ENCODE data around the gene PLA2G15. TPM values are rescaled to one million over a fixed set of nuclear protein-coding genes. Genes with fewer than 3 reads are reported as not detected.

The PLA2G15 gene
- total RNA-seq: 35.5 TPM
- long read RNA-seq, transcript PLA2G15-201 (6 exons, 2,727 nt): major isoform, 127 of 174 reads
- long read RNA-seq, transcript PLA2G15-209 (6 exons, 1,203 nt): minor isoform, 13 of 174 reads
- long read RNA-seq, partial matches to known transcripts: 4 of 174 reads
- long read RNA-seq, other reads (novel, unspliced or antisense): 26 of 174 reads

DNA sequence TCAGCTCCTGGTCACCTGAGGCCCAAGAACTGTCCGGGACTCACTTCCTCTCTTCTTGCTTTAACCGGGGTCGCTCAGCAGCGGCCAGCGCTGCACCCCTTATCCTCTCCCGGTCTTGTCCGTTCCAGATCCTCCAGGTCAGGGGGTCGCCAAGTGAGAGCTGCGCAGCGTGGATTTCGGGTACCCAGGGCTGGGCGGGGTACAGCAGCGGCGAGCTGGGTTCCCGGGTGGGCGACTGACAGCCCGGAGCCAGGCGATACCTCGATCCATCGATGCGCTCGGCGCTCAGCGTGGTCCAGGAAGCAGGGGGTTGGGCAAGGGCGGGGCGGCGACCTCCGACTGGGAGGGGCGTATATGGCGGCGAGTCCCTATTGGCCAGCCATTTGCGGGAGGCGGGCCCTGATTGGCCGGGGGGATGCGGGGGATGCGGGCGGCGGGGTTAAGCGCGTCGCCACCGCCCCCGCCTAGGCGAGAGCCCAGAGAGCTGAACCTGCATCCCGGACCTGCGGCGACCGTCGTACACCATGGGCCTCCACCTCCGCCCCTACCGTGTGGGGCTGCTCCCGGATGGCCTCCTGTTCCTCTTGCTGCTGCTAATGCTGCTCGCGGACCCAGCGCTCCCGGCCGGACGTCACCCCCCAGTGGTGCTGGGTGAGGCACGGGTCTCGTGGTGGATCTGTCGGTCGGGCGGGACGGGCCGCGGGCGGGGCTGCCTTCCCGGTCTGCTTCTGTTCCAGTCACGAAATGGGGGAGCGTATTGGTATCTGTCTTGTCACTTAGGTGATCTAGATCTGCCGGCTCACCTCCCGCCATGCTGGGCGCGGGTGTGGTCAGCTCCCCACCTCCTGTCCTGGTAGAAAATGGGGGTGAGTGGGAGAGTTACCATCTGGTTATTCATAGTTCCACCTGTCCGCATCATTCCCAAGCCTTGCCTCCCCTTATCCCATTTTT is at the start of gene PLA2G15:
TSS of gene PLA2G15 (plus strand) at position 471 of the 951 bp plus-strand sequence. CDS start at position 525, 54 bp downstream.
- H3K27me3 ChIP-seq (ENCODE audit: low read depth): no peaks in the 10 kb centered on the region
- H3K4me3 ChIP-seq: peak within 1 kb of the TSS; percentile 84
- no peaks in the 10 kb centered on the region for H3K9me3 ChIP-seq (replicated peaks)
- peak; percentile 99 for DNase-seq
- H3K36me3 ChIP-seq: peaks cover 18% of the 10 kb centered on the region
- H3K27ac ChIP-seq (replicated peaks): peak within 1 kb of the TSS; percentile 93
- H3K4me1 ChIP-seq: peaks cover 62% of the 10 kb centered on the region
- TF ChIP-seq, protein P1, sequence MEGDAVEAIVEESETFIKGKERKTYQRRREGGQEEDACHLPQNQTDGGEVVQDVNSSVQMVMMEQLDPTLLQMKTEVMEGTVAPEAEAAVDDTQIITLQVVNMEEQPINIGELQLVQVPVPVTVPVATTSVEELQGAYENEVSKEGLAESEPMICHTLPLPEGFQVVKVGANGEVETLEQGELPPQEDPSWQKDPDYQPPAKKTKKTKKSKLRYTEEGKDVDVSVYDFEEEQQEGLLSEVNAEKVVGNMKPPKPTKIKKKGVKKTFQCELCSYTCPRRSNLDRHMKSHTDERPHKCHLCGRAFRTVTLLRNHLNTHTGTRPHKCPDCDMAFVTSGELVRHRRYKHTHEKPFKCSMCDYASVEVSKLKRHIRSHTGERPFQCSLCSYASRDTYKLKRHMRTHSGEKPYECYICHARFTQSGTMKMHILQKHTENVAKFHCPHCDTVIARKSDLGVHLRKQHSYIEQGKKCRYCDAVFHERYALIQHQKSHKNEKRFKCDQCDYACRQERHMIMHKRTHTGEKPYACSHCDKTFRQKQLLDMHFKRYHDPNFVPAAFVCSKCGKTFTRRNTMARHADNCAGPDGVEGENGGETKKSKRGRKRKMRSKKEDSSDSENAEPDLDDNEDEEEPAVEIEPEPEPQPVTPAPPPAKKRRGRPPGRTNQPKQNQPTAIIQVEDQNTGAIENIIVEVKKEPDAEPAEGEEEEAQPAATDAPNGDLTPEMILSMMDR (IDR thresholded peaks at IDR 0.05; ENCODE audit: borderline replicate concordance): no peak
- intact Hi-C loops (cut with micrococcal nuclease): no loop called here

GRCh38 chr16:68197250-68197649 is 47.9 kb upstream of the PLA2G15 start:
- H3K27me3 ChIP-seq (ENCODE audit: low read depth): no peaks in the 10 kb centered on the region
- TF ChIP-seq, protein P1 (IDR thresholded peaks at IDR 0.05; ENCODE audit: borderline replicate concordance): no peak
- no peaks in the 10 kb centered on the region for H3K9me3 ChIP-seq (replicated peaks)
- no peak for DNase-seq
- peaks cover 24% of the 10 kb centered on the region for H3K4me1 ChIP-seq
- peaks cover 18% of the 10 kb centered on the region for H3K36me3 ChIP-seq
- no peak overlapping the region for H3K4me3 ChIP-seq
- H3K27ac ChIP-seq (replicated peaks): no peak overlapping the region
- intact Hi-C loops (cut with micrococcal nuclease): no loop called here

GRCh38 chr16:68200088-68200783 is 44.9 kb upstream of the PLA2G15 start:
- Histone ChIP-seq H3K27me3 (ENCODE audit: low read depth) (no peaks in the 10 kb centered on the region), H3K4me1 (peaks cover 25% of the 10 kb centered on the region), H3K27ac (replicated peaks) (no peak overlapping the region), H3K9me3 (replicated peaks) (no peaks in the 10 kb centered on the region), H3K4me3 (no peak overlapping the region), H3K36me3 (no peaks in the 10 kb centered on the region)
- no peak for DNase-seq
- TF ChIP-seq, protein P1 (IDR thresholded peaks at IDR 0.05; ENCODE audit: borderline replicate concordance): no peak
- intact Hi-C loops (cut with micrococcal nuclease): loop anchor here (10.0 kb wide), 1 partner anchor 105 kb away; no protein-coding TSS in a partner anchor

DNA sequence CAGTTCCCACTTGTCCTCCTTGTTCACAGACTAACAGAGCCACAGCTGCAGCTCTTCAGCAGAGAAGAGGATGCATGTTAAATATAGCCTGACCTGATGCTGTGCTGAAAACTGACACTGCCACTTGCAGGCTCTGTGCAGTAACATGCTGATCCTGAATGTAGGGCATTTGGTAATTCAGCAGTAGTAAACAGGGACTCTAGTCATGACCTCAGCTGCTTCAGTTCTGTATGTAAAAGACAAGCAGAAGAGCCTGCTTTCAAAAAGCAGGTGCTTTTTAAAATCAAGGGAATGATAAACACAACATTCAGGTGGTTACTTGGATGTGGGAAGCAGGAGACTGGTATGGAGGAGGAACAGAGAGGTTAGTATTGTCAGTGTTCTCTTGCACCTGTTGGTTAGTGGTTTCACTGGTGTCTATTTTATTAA is 43.1 kb upstream of the PLA2G15 start:
- Histone ChIP-seq H3K27ac (replicated peaks) (peak overlapping the region; percentile 64), H3K4me1 (peaks cover 25% of the 10 kb centered on the region), H3K4me3 (no peak overlapping the region), H3K36me3 (no peaks in the 10 kb centered on the region), H3K9me3 (replicated peaks) (no peaks in the 10 kb centered on the region), H3K27me3 (ENCODE audit: low read depth) (no peaks in the 10 kb centered on the region)
- intact Hi-C loops (cut with micrococcal nuclease): loop anchor here (10.0 kb wide), 1 partner anchor 107 kb away; no protein-coding TSS in a partner anchor
- DNase-seq: no peak
- TF ChIP-seq, protein P1 (IDR thresholded peaks at IDR 0.05; ENCODE audit: borderline replicate concordance): no peak

- Histone ChIP-seq H3K4me1 (peaks cover 11% of the 10 kb centered on the region), H3K36me3 (no peaks in the 10 kb centered on the region), H3K9me3 (replicated peaks) (no peaks in the 10 kb centered on the region), H3K4me3 (no peak overlapping the region), H3K27me3 (ENCODE audit: low read depth) (no peaks in the 10 kb centered on the region), H3K27ac (replicated peaks) (no peak overlapping the region)
- DNase-seq: no peak
- TF ChIP-seq, protein P1 (IDR thresholded peaks at IDR 0.05; ENCODE audit: borderline replicate concordance): no peak
- intact Hi-C loops (cut with micrococcal nuclease): loop anchor here (10.0 kb wide), 1 partner anchor 111 kb away; no protein-coding TSS in a partner anchor
These were observed 38.9 kb upstream of the PLA2G15 start for GRCh38 chr16:68206245-68206644.
